ENCODE measurements around the gene ZNRF4.

DNA sequence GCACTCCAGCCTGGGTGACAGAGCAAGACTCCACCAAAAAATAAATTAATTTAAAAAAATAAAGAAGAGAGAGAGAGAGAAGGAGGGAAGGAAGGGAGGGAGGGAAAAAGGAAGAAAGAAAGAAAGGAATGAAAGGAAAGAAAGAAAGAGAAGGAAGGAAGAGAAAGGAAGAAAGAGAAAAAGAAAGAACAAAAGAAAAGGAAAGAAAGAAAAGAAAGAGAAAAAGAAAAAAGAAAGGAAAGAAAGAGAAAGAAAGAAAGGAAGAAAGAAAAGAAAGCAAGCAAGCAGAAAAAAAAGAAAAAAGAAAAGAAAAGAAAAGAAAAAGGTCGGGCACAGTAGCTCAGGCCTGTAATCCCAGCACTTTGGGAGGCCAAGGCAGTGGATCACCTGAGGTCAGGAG lies 14.9 kb upstream of the ZNRF4 start:
- TF ChIP-seq, protein P1, sequence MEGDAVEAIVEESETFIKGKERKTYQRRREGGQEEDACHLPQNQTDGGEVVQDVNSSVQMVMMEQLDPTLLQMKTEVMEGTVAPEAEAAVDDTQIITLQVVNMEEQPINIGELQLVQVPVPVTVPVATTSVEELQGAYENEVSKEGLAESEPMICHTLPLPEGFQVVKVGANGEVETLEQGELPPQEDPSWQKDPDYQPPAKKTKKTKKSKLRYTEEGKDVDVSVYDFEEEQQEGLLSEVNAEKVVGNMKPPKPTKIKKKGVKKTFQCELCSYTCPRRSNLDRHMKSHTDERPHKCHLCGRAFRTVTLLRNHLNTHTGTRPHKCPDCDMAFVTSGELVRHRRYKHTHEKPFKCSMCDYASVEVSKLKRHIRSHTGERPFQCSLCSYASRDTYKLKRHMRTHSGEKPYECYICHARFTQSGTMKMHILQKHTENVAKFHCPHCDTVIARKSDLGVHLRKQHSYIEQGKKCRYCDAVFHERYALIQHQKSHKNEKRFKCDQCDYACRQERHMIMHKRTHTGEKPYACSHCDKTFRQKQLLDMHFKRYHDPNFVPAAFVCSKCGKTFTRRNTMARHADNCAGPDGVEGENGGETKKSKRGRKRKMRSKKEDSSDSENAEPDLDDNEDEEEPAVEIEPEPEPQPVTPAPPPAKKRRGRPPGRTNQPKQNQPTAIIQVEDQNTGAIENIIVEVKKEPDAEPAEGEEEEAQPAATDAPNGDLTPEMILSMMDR (IDR thresholded peaks at IDR 0.05) = no peak
- TF ChIP-seq ZFX (IDR thresholded peaks at IDR 0.05; ENCODE audit: borderline replicate concordance) = no peak
